A549 (cell line): ENCODE data around the gene PDCL2.

ENCODE experiments used
- POLR2A ChIP-seq: IDR thresholded peaks from 2 replicates; pipeline ENCODE4 v1.6.1; 2012; ENCODE audit warnings: mild to moderate bottlenecking, low read length
- RFX5 ChIP-seq: fragments of 450-650 bp; IDR thresholded peaks from 2 replicates; pipeline ENCODE4 v1.7.1; 2014; ENCODE audit warnings: antibody characterized with exemption, mild to moderate bottlenecking, moderate library complexity

- TF ChIP-seq POLR2A = no peak
- TF ChIP-seq RFX5 = no peak
These were observed 45.3 kb upstream of the PDCL2 start for GRCh38 chr4:55637272-55637820.
